ENCODE measurements around the gene APPBP2. TPM values are rescaled to one million over a fixed set of nuclear protein-coding genes. Genes with fewer than 3 reads are reported as not detected.
"Not testable (repeated sequence)": the region's sequence is repeated elsewhere in the genome, so short reads cannot be mapped to it uniquely, and the experiment has no call there.

Gene APPBP2
- total RNA-seq, 3 donors from 2014 or later = 26.6 to 41.9 (median 30.2) TPM

GRCh38 chr17:60435244-60436167 lies 90.5 kb downstream of the APPBP2 start:
- Histone ChIP-seq H3K9me3 (no peaks in the 10 kb centered on the region), H3K27me3 (no peaks in the 10 kb centered on the region), H3K4me1 (no peaks in the 10 kb centered on the region), H3K36me3 (no peaks in the 10 kb centered on the region), H3K27ac (peak overlapping the region; percentile 25 to 72), H3K4me3 (peak overlapping the region in 1 of 3 donors; percentile 33)
- TF ChIP-seq POLR2A (IDR thresholded peaks at IDR 0.05) (no peak), CTCF (IDR thresholded peaks at IDR 0.05) (peak; percentile 92 to 98 (median 96)), POLR2AphosphoS5 (IDR thresholded peaks at IDR 0.05) (peak in 2 of 3 donors; percentile 67 to 84)
- peak in 1 of 2 donors; percentile 72 for DNase-seq (ENCODE audit: low spot score in 2 of 2)
- intact Hi-C loops (cut with DNase I; ENCODE audit: low total_unique reads) = no loop called here

GRCh38 chr17:60433021-60433997 lies 92.7 kb downstream of the APPBP2 start:
- H3K4me3 ChIP-seq; H3K9me3 ChIP-seq; intact Hi-C loops (cut with DNase I; ENCODE audit: low total_unique reads); H3K27me3 ChIP-seq; H3K4me1 ChIP-seq; H3K36me3 ChIP-seq; H3K27ac ChIP-seq; DNase-seq (ENCODE audit: low spot score in 2 of 2): not testable (repeated sequence)

DNA sequence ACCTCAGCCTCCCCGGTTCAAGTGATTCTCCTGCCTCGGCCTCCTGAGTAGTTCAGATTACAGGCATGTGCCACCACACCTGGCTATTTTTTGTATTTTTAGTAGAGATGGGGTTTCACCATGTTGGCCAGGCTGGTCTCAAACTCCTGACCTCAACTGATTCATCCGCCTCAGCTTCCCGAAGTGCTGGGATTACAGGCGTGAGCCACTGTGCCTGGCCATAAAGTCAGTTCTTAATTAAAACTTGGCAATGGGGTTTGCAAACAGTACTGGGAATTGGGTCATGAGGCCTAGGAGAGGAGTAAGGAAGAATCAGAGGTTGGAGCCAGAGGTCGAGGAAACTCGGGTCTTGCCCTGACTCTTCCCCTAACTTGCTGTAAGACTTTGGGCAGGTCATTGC lies 95.5 kb downstream of the APPBP2 start:
- H3K4me3 ChIP-seq; H3K9me3 ChIP-seq; H3K27me3 ChIP-seq; H3K36me3 ChIP-seq; DNase-seq (ENCODE audit: low spot score in 2 of 2); intact Hi-C loops (cut with DNase I; ENCODE audit: low total_unique reads); H3K4me1 ChIP-seq; H3K27ac ChIP-seq: not testable (repeated sequence)

DNA sequence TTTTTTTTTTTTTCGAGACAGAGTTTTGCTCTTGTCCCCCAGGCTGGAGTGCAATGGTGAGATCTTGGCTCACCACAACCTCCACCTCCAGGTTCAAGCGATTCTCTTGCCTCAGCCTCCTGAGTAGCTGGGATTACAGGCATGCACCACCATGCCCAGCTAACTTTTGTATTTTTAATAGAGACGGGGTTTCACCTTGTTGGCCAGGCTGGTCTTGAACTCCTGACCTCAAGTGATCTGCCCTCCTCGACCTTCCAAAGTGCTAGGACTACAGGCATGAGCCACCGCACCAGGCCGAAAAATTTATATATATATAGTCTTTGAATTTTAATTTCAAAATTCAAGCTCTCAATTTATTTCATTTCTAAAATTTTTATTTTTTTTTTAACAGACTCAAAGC lies 97.6 kb downstream of the APPBP2 start:
- H3K36me3 ChIP-seq; H3K9me3 ChIP-seq; intact Hi-C loops (cut with DNase I; ENCODE audit: low total_unique reads); H3K27ac ChIP-seq; H3K27me3 ChIP-seq; DNase-seq (ENCODE audit: low spot score in 2 of 2); H3K4me1 ChIP-seq; H3K4me3 ChIP-seq: not testable (repeated sequence)

DNA sequence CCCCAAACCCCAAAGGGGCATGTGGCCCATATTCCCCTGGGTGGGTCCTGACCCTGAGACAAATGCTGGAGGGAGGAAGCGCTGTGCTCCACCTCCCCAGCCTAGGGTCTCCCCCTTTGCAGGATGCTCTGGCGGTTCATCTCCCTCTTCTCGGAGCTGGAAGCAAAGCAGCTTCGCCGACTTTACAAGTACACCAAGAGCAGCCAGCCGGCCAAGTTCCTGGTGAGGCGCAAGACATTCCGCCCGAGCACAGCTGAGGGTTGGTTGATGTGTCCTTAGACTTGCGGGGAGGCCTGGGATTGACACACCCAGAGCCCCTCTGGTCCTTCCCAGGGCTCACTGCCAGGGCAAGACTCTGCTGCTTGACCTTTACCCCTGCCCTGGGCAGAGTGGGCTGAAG lies 99.4 kb downstream of the APPBP2 start:
- H3K27me3 ChIP-seq = no peaks in the 10 kb centered on the region
- TF ChIP-seq POLR2AphosphoS5 (IDR thresholded peaks at IDR 0.05) (no peak), CTCF (IDR thresholded peaks at IDR 0.05) (no peak), POLR2A (IDR thresholded peaks at IDR 0.05) (no peak)
- intact Hi-C loops (cut with DNase I; ENCODE audit: low total_unique reads) = no loop called here
- no peaks in the 10 kb centered on the region for H3K9me3 ChIP-seq
- DNase-seq (ENCODE audit: low spot score in 2 of 2) = no peak
- no peaks in the 10 kb centered on the region for H3K36me3 ChIP-seq
- H3K27ac ChIP-seq = no peak overlapping the region
- H3K4me3 ChIP-seq = no peak overlapping the region
- H3K4me1 ChIP-seq = no peaks in the 10 kb centered on the region

DNA sequence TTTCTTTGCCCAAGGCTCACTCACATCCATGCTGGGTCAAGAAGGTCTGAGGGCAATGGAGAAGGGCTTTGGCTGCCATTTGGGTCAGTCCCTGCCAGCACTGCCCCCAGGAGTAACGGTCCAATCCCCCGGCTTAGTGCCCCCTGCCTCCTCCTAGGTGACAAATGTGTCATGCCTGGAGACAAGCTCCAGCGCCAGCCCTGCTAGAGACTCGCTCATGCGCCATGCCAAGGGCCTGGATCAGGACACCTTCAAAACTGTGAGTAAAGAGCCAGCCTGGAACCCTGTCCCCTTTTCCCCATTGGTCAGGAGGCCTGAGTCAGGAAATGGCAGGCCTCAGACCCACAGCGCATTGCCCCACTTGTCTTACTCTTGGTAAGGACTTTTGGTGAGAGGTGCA lies 100.4 kb downstream of the APPBP2 start:
- Histone ChIP-seq H3K27ac (no peak overlapping the region), H3K4me3 (no peak overlapping the region), H3K27me3 (no peaks in the 10 kb centered on the region), H3K9me3 (no peaks in the 10 kb centered on the region), H3K36me3 (no peaks in the 10 kb centered on the region), H3K4me1 (no peaks in the 10 kb centered on the region)
- no peak for DNase-seq (ENCODE audit: low spot score in 2 of 2)
- intact Hi-C loops (cut with DNase I; ENCODE audit: low total_unique reads) = no loop called here
- no peak for TF ChIP-seq POLR2A (IDR thresholded peaks at IDR 0.05)
- no peak for TF ChIP-seq POLR2AphosphoS5 (IDR thresholded peaks at IDR 0.05)
- no peak for TF ChIP-seq CTCF (IDR thresholded peaks at IDR 0.05)

Data from breast epithelium (tissue), 4 donors.